Upper lobe of left lung (tissue), 4 donors: ENCODE results near the gene C12orf57.

Source experiments
- EP300 ChIP-seq, 4 donors: sonication (generic); formaldehyde crosslinking; IDR thresholded peaks; one replicate each; pipeline ENCODE4 v1.5.1; 2017; ENCODE audit warnings: antibody characterized with exemption in 4 of 4, control low read depth in 2 of 4
- POLR2A ChIP-seq, 4 donors: fragments of 450-650 bp; IDR thresholded peaks; one replicate each; pipeline ENCODE4 v1.5.1; 2016 to 2017; ENCODE audit warnings: antibody characterized with exemption in 4 of 4, mild to moderate bottlenecking in 2 of 4
- POLR2AphosphoS5 ChIP-seq, 2 donors: sonication (generic); formaldehyde crosslinking; IDR thresholded peaks; one replicate each; pipeline ENCODE4 v1.5.1; 2017; ENCODE audit warnings: antibody characterized with exemption in 2 of 2
- TF ChIP-seq, protein P1 (sequence below), 6 experiments: fragments of 450-650 bp in 4 of 6; fragments of 200-600 bp in 2 of 6; sonication (generic) in 2 of 6; IDR thresholded peaks; one replicate each; pipeline ENCODE4 v1.5.1; 2016 to 2019; ENCODE audit warnings: antibody characterized with exemption in 6 of 6

DNA sequence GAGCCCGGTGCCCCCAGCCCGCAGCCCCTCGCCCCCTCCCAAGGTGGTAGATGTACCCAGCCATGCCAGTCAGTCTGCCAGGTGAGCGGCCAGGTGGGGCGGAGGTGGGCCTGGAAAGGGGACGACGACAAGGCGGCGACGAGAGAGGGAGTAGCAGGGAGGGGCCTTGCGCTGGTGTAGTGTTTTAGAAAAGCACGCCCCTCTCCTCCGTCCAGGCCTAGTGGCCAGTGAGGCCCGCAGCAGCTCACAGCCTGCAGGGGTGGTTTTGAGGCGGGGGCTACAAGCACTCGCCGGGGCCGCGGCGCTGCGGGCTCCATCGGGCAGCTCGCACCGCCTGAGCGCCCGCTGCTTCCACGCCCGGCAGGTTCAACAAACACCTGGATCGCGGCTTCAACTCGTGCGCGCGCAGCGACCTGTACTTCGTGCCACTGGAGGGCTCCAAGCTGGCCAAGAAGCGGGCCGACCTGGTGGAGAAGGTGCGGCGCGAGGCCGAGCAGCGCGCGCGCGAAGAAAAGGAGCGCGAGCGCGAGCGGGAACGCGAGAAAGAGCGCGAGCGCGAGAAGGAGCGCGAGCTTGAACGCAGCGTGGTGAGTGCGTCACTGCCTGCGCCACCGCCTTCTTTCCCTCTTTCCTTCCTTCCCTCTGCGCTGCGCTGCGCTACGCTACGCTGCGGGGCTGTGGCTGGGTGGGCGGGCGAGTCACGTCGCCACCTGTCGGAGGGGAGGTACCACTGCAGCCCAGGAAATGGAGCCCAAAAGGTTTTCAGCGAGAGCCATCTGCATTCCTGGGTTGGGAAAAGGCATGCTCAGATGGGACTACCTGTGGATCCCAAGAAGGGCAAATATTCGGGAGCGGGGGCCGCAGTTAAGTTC lies 6.1 kb upstream of the C12orf57 start:
- peak; percentile 97 for TF ChIP-seq POLR2AphosphoS5 (IDR thresholded peaks at IDR 0.05)
- TF ChIP-seq, protein P1, sequence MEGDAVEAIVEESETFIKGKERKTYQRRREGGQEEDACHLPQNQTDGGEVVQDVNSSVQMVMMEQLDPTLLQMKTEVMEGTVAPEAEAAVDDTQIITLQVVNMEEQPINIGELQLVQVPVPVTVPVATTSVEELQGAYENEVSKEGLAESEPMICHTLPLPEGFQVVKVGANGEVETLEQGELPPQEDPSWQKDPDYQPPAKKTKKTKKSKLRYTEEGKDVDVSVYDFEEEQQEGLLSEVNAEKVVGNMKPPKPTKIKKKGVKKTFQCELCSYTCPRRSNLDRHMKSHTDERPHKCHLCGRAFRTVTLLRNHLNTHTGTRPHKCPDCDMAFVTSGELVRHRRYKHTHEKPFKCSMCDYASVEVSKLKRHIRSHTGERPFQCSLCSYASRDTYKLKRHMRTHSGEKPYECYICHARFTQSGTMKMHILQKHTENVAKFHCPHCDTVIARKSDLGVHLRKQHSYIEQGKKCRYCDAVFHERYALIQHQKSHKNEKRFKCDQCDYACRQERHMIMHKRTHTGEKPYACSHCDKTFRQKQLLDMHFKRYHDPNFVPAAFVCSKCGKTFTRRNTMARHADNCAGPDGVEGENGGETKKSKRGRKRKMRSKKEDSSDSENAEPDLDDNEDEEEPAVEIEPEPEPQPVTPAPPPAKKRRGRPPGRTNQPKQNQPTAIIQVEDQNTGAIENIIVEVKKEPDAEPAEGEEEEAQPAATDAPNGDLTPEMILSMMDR (IDR thresholded peaks at IDR 0.05), result peak; percentile 96 to 99 (median 97)
- TF ChIP-seq POLR2A (IDR thresholded peaks at IDR 0.05), result peak; percentile 13 to 90 (median 62)
- TF ChIP-seq EP300 (IDR thresholded peaks at IDR 0.05), result peak in 1 of 4 donors; percentile 60
